GM18520 (cell line): ENCODE results near the gene TRIM16.
"Not testable (repeated sequence)": the region's sequence is repeated elsewhere in the genome, so short reads cannot be mapped to it uniquely, and the experiment has no call there.

Source experiments
- ATAC-seq: cut with Tn5 transposase; IDR thresholded peaks from one replicate; pipeline ENCODE4 v1.9.1; 2021; ENCODE audit not compliant: unreplicated experiment

The TRIM16 gene

GRCh38 chr17:15659236-15659635 lies 24.9 kb downstream of the TRIM16 start:
- no peak for ATAC-seq

GRCh38 chr17:15658296-15658695 lies 25.8 kb downstream of the TRIM16 start:
- no peak for ATAC-seq

- no peak for ATAC-seq
Observed at GRCh38 chr17:15657868-15658267, 26.2 kb downstream of the TRIM16 start.

- no peak for ATAC-seq
Observed at GRCh38 chr17:15654886-15655561, 29.1 kb downstream of the TRIM16 start.

- ATAC-seq = not testable (repeated sequence)
Observed at GRCh38 chr17:15654401-15654800, 29.7 kb downstream of the TRIM16 start.

- no peak for ATAC-seq
Observed at GRCh38 chr17:15652960-15653359, 31.2 kb downstream of the TRIM16 start.

- ATAC-seq = no peak
Observed at GRCh38 chr17:15651583-15652110, 32.5 kb downstream of the TRIM16 start.

- no peak for ATAC-seq
Observed at GRCh38 chr17:15650741-15651582, 33.1 kb downstream of the TRIM16 start.

GRCh38 chr17:15649861-15650421 lies 34.2 kb downstream of the TRIM16 start:
- ATAC-seq = no peak

GRCh38 chr17:15648386-15648785 lies 35.7 kb downstream of the TRIM16 start:
- ATAC-seq = no peak

GRCh38 chr17:15645942-15646312 lies 38.2 kb downstream of the TRIM16 start:
- not testable (repeated sequence) for ATAC-seq

- ATAC-seq = not testable (repeated sequence)
Observed at GRCh38 chr17:15645099-15645941, 38.8 kb downstream of the TRIM16 start.

- ATAC-seq = not testable (repeated sequence)
Observed at GRCh38 chr17:15642505-15643251, 41.4 kb downstream of the TRIM16 start.

- not testable (repeated sequence) for ATAC-seq
Observed at GRCh38 chr17:15642014-15642413, 42.1 kb downstream of the TRIM16 start.

GRCh38 chr17:15630930-15631453 lies 53.1 kb downstream of the TRIM16 start:
- ATAC-seq = not testable (repeated sequence)

- not testable (repeated sequence) for ATAC-seq
Observed at GRCh38 chr17:15629991-15630390, 54.1 kb downstream of the TRIM16 start.

- ATAC-seq = not testable (repeated sequence)
Observed at GRCh38 chr17:15623661-15624209, 60.4 kb downstream of the TRIM16 start.

- ATAC-seq = not testable (repeated sequence)
Observed at GRCh38 chr17:15623255-15623654, 60.9 kb downstream of the TRIM16 start.

- ATAC-seq = not testable (repeated sequence)
Observed at GRCh38 chr17:15622124-15622523, 62.0 kb downstream of the TRIM16 start.
